Esophagus squamous epithelium (tissue), 5 donors: ENCODE results near the gene TSHZ2. TPM values are rescaled to one million over a fixed set of nuclear protein-coding genes. Genes with fewer than 3 reads are reported as not detected.

Source experiments
- DNase-seq: peaks from one replicate; lab custom pipeline; 2025; lab: John Stamatoyannopoulos, UW
- H3K27ac ChIP-seq, 4 donors: fragments of 200-600 bp; sonication (generic); one replicate each; pipeline ENCODE4 v1.5.1; 2016 to 2019; ENCODE audit warnings: mild to moderate bottlenecking in 1 of 4
- H3K27me3 ChIP-seq, 4 donors: fragments of 200-600 bp; sonication (generic); 1 replicate in 3 of 4; 2 replicates in 1 of 4; pipeline versions ENCODE4 v1.5.1 to v1.6.0; 2017 to 2021; ENCODE audit warnings: antibody characterized with exemption in 1 of 4
- H3K36me3 ChIP-seq, 3 donors: fragments of 200-600 bp; sonication (generic); one replicate each; pipeline ENCODE4 v1.5.1; 2016 to 2019
- H3K4me1 ChIP-seq, 3 donors: fragments of 200-600 bp; sonication (generic); one replicate each; pipeline ENCODE4 v1.5.1; 2017 to 2019
- H3K4me3 ChIP-seq, 4 donors: fragments of 200-600 bp; sonication (generic); 1 replicate in 3 of 4; 2 replicates in 1 of 4; pipeline ENCODE4 v1.5.1; 2016 to 2019; ENCODE audit warnings: mild to moderate bottlenecking in 2 of 4, moderate library complexity in 1 of 4
- H3K9me3 ChIP-seq, 3 donors: fragments of 200-600 bp; sonication (generic); one replicate each; pipeline ENCODE4 v1.5.1; 2016 to 2019
- POLR2A ChIP-seq, 4 donors: fragments of 450-650 bp; IDR thresholded peaks; one replicate each; pipeline ENCODE4 v1.6.1; 2017; ENCODE audit warnings: antibody characterized with exemption in 4 of 4, mild to moderate bottlenecking in 4 of 4, moderate library complexity in 3 of 4
- WGBS, 2 donors: methylation state at CpG; one replicate each; pipeline ENCODE4 v1.1.5; 2018; 5-methylcytosine and 5-hydroxymethylcytosine counted together
- intact Hi-C: fragments of 100-400 bp; cut with DNase I; formaldehyde crosslinking; loops from one replicate; pipeline ENCODE4 v1.15.0; 2022
- total RNA-seq, 4 donors: library from RNA; depleted of rRNA; stranded (reverse); fragments of >200 nt; gene quantifications; one replicate each; pipeline ENCODE4 v1.1.0, GENCODE V29; 2016
- TF ChIP-seq, protein P1 (sequence below), 6 experiments: fragments of 450-650 bp in 4 of 6; fragments of 200-600 bp in 2 of 6; sonication (generic) in 2 of 6; IDR thresholded peaks; one replicate each; pipeline ENCODE4 v1.5.1; 2016 to 2019; ENCODE audit warnings: antibody characterized with exemption in 6 of 6, mild to moderate bottlenecking in 4 of 6, moderate library complexity in 4 of 6
- donor health status: DM: yes; HTN: yes; CAD: no.

TSHZ2 gene
- total RNA-seq, 4 donors from 2014 or later = 4.7 to 22.0 (median 12.9) TPM

DNA sequence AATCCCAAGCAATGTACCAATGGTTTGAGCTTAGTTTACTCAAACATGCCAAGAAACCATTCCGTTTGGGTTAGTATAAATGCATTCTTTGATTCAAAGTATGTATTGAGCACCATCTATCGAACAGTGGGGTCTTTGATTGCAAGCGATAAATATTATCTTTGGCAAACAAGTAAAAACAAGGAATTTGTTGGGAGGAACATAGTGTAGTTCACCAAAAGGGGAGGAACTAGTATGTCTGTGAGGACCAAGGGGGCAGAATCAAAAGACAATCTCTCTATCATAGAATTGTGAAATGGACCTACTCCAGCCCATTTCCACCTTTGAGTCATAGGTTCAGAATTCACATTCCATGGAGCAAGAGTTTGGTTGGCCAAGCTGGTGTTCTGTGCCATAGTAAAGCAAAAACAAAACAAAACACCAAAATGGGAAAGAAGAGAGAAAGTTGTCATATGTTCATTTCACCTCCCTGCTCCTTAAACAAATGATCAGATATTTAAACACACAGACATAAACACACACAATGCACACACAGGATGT lies 266.0 kb downstream of the TSHZ2 start:
- 62 to 63% methylated on average over 3 of the region's 3 CpGs for WGBS, 2 donors
- no peaks in the 10 kb centered on the region for H3K4me1 ChIP-seq
- no peak overlapping the region for H3K27ac ChIP-seq
- no peak overlapping the region for H3K4me3 ChIP-seq
- intact Hi-C loops = loop anchor here (10.0 kb wide), 1 partner anchor 307 kb away; no protein-coding TSS in a partner anchor
- H3K36me3 ChIP-seq = no peaks in the 10 kb centered on the region
- no peaks in the 10 kb centered on the region for H3K27me3 ChIP-seq
- DNase-seq = no peak
- TF ChIP-seq, protein P1, sequence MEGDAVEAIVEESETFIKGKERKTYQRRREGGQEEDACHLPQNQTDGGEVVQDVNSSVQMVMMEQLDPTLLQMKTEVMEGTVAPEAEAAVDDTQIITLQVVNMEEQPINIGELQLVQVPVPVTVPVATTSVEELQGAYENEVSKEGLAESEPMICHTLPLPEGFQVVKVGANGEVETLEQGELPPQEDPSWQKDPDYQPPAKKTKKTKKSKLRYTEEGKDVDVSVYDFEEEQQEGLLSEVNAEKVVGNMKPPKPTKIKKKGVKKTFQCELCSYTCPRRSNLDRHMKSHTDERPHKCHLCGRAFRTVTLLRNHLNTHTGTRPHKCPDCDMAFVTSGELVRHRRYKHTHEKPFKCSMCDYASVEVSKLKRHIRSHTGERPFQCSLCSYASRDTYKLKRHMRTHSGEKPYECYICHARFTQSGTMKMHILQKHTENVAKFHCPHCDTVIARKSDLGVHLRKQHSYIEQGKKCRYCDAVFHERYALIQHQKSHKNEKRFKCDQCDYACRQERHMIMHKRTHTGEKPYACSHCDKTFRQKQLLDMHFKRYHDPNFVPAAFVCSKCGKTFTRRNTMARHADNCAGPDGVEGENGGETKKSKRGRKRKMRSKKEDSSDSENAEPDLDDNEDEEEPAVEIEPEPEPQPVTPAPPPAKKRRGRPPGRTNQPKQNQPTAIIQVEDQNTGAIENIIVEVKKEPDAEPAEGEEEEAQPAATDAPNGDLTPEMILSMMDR (IDR thresholded peaks at IDR 0.05) = no peak
- TF ChIP-seq POLR2A (IDR thresholded peaks at IDR 0.05) = no peak
- H3K9me3 ChIP-seq = no peaks in the 10 kb centered on the region

DNA sequence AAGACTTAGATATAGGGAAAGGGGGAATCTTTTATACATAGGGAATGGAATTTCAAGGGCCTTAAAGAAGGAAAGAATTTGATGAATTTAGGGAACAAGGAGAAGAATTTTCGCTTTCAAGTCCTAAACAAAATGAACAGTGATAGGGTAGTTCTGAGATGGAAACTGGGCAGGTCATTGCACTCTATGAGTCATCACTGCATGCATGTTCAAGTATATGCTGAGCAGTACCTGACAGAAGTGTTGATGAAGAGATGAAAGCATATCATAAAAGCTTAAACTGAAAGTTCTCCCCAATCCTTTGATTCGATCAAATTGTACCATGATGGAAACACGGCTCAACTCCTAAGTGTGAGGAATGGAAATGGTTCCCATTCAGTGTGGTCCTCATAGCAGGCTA lies 271.0 kb downstream of the TSHZ2 start:
- Histone ChIP-seq H3K9me3 (no peaks in the 10 kb centered on the region), H3K36me3 (no peaks in the 10 kb centered on the region), H3K27ac (no peak overlapping the region), H3K4me3 (no peak overlapping the region), H3K4me1 (no peaks in the 10 kb centered on the region), H3K27me3 (no peaks in the 10 kb centered on the region)
- intact Hi-C loops = no loop called here
- 73 to 80% methylated on average over 3 of the region's 3 CpGs for WGBS, 2 donors
- no peak for TF ChIP-seq POLR2A (IDR thresholded peaks at IDR 0.05)
- TF ChIP-seq, protein P1 (IDR thresholded peaks at IDR 0.05) = no peak
- DNase-seq = no peak

DNA sequence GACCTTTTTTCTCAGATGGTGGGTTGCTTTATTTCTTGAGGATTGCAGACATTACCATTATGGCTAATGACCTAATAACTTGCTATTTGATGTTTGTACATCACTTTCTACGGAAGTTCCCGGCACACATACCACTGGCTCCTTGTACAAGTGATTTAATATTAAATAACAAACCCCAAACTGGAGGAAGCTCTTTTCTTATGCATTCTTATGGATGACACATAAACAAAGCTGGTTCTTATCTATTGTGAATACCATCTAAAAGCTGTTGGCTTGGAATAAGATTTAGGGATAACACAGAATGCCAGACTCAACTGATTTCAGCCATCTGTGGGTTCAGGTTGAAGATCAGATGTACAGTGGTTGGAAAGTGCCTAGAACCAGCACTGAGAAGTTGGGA lies 272.6 kb downstream of the TSHZ2 start:
- Histone ChIP-seq H3K4me1 (no peaks in the 10 kb centered on the region), H3K4me3 (no peak overlapping the region), H3K9me3 (no peaks in the 10 kb centered on the region), H3K27ac (no peak overlapping the region), H3K36me3 (no peaks in the 10 kb centered on the region), H3K27me3 (no peaks in the 10 kb centered on the region)
- 93 to 95% methylated on average over 2 of the region's 2 CpGs for WGBS, 2 donors
- DNase-seq = no peak
- intact Hi-C loops = no loop called here
- TF ChIP-seq, protein P1 (IDR thresholded peaks at IDR 0.05) = no peak
- TF ChIP-seq POLR2A (IDR thresholded peaks at IDR 0.05) = no peak

DNA sequence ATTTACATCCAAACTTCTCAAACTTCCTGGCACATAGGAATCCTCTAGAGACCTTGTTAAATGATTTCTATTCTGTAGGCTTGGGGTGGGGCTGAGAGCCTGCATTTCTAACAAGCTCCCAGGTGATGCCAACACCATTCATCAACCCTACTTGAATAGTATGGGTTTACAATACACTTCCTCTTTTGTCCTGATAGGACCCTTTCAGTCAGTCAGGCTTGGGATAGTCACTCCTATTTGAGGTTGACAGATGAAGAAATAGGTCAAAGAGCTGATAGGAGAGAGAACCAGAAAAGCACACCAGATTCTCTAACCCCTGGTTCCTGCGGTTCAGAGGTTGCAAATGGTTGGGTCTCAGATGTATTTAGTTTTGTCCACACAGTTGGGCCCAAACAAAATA lies 273.4 kb downstream of the TSHZ2 start:
- TF ChIP-seq POLR2A (IDR thresholded peaks at IDR 0.05) = no peak
- TF ChIP-seq, protein P1 (IDR thresholded peaks at IDR 0.05) = no peak
- H3K9me3 ChIP-seq = no peaks in the 10 kb centered on the region
- 88 to 92% methylated on average over 1 of the region's 1 CpG for WGBS, 2 donors
- DNase-seq = no peak
- H3K4me3 ChIP-seq = no peak overlapping the region
- H3K27me3 ChIP-seq = no peaks in the 10 kb centered on the region
- no peaks in the 10 kb centered on the region for H3K4me1 ChIP-seq
- H3K27ac ChIP-seq = no peak overlapping the region
- intact Hi-C loops = no loop called here
- H3K36me3 ChIP-seq = no peaks in the 10 kb centered on the region

DNA sequence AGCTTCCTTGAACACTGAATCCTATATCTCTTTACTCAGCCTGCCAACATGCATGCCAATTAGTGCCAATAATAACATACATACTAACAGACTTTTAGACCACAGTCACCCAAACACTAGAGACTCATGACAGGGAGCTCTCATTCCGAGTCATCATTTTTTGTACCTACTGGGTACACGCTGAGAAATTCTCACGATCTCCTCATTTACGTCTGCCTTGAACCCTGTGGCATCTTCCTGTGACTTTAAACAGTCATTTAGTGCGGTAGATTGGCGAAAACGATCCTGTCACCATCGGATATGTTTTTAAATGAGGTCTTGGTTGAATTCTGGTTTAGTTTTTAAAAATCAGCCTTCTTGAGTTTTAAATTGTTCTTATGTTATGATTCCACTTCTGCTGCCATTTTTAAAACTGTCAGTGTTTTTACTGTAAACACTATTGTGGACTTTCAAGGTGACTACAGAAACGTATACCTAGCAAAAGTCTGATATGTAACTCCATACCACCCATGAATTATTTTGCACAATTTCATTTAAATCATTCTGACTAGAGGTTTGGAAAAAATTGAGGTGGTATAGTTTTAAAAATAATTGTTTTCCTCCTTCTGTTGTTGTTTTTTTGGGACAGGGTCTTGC lies 275.4 kb downstream of the TSHZ2 start:
- H3K27me3 ChIP-seq = no peaks in the 10 kb centered on the region
- H3K27ac ChIP-seq = no peak overlapping the region
- TF ChIP-seq POLR2A (IDR thresholded peaks at IDR 0.05) = no peak
- TF ChIP-seq, protein P1 (IDR thresholded peaks at IDR 0.05) = no peak
- H3K36me3 ChIP-seq = no peaks in the 10 kb centered on the region
- no peaks in the 10 kb centered on the region for H3K9me3 ChIP-seq
- no peak overlapping the region for H3K4me3 ChIP-seq
- WGBS, 2 donors = 76 to 88% methylated on average over 9 of the region's 9 CpGs
- DNase-seq = no peak
- intact Hi-C loops = no loop called here
- no peaks in the 10 kb centered on the region for H3K4me1 ChIP-seq
